ENCODE measurements around the gene TFEB.

Gene TFEB

GRCh38 chr6:41734666-41735426 is 562 bp downstream of the TFEB start:
- H3K27ac ChIP-seq (ENCODE audit: low read depth, low read length), result peak overlapping the region; percentile 94

DNA sequence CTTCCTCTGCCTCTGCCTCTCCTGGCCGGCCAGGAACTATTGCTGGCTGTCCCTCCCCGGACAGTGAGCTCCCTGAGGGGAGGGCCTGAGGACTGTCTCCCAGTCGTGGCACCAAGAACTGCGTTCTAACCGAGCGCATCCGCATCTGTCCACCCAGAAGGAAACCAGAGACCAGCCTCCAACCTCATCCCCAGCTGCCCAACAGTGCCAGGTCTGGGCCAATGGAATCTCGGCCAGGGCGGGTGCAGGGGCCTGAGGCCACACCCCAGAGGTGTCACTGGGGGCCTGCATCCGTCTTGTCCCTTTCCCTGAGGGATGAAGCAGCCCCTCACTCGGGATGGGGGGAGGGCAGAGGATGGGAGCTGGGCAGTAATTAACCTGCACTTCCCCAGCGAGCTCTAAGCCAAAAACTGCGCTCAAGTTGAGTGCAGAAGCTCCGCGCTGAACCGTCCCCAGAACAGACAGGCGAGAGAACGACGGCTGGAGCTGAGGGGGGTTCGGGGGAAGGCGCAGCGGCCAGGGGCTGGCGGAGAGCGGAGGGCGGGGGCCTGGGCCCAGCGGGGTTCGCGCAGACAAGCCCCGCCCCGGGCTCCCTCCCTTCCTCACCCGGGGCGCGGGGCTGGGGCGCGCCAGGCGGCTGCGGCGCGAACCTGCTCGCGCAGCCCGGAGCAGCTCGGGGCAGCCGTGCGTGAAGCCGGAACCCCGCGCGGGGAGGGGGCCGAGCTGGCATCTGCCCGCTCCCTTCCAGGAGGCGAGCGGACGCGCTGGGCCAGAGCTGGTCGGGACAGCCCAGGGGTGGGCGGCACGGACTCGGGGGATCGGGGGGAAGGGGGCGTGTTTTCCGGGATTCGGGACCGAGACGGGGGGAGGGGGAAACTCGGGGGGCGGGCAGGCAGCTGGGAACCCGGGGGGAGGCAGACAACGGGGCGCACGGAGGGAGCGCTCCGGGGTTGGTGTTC is 1.4 kb downstream of the TFEB start:
- peak overlapping the region; percentile 94 for H3K27ac ChIP-seq (ENCODE audit: low read depth, low read length)
- peak overlapping the region; percentile 98 for H3K4me2 ChIP-seq (ENCODE audit: low read length)
- TF ChIP-seq CTCF (IDR thresholded peaks at IDR 0.05; ENCODE audit: low read depth, low read length, poor library complexity, severe bottlenecking) (no peak), EZH2phosphoT487 (IDR thresholded peaks at IDR 0.05; ENCODE audit: borderline replicate concordance, low read length) (no peak)
- H3K79me2 ChIP-seq (ENCODE audit: control insufficient read depth, low read length), result peaks cover 50% of the 10 kb centered on the region
- H3K9me2 ChIP-seq (replicated peaks; ENCODE audit: control insufficient read depth, low read length), result no peaks in the 10 kb centered on the region
- no peaks in the 10 kb centered on the region for H3K27me3 ChIP-seq (ENCODE audit: control insufficient read depth, low read length)
- no peaks in the 10 kb centered on the region for H3K9me3 ChIP-seq (ENCODE audit: control insufficient read depth, insufficient read depth, low read length)
- H3K4me1 ChIP-seq (ENCODE audit: control insufficient read depth, low read length), result peaks cover 57% of the 10 kb centered on the region
- H3K4me3 ChIP-seq (ENCODE audit: low read length), result peak overlapping the region; percentile 96
- no peaks in the 10 kb centered on the region for H4K20me1 ChIP-seq (ENCODE audit: control insufficient read depth, insufficient read depth, low read depth, low read length)
- peaks cover 36% of the 10 kb centered on the region for H3K36me3 ChIP-seq (ENCODE audit: control insufficient read depth, low read length)
- H3F3A ChIP-seq (ENCODE audit: control insufficient read depth, insufficient read depth), result no peaks in the 10 kb centered on the region; the same call in 1 of the 2 replicates

More at GRCh38 chr6:41734666-41735426, 562 bp downstream of the TFEB start:
- Histone ChIP-seq H3K4me2 (ENCODE audit: low read length) (peak overlapping the region; percentile 98), H4K20me1 (ENCODE audit: control insufficient read depth, insufficient read depth, low read depth, low read length) (no peaks in the 10 kb centered on the region), H3K79me2 (ENCODE audit: control insufficient read depth, low read length) (peaks cover 42% of the 10 kb centered on the region), H3K9me2 (replicated peaks; ENCODE audit: control insufficient read depth, low read length) (no peaks in the 10 kb centered on the region), H3K36me3 (ENCODE audit: control insufficient read depth, low read length) (peaks cover 29% of the 10 kb centered on the region), H3F3A (ENCODE audit: control insufficient read depth, insufficient read depth) (no peaks in the 10 kb centered on the region; the same call in 1 of the 2 replicates), H3K4me3 (ENCODE audit: low read length) (peak overlapping the region; percentile 96), H3K4me1 (ENCODE audit: control insufficient read depth, low read length) (peaks cover 49% of the 10 kb centered on the region), H3K9me3 (ENCODE audit: control insufficient read depth, insufficient read depth, low read length) (no peaks in the 10 kb centered on the region), H3K27me3 (ENCODE audit: control insufficient read depth, low read length) (no peaks in the 10 kb centered on the region)
- TF ChIP-seq EZH2phosphoT487 (IDR thresholded peaks at IDR 0.05; ENCODE audit: borderline replicate concordance, low read length) (no peak), CTCF (IDR thresholded peaks at IDR 0.05; ENCODE audit: low read depth, low read length, poor library complexity, severe bottlenecking) (no peak)

- H3K4me3 ChIP-seq (ENCODE audit: low read length), result peak overlapping the region; percentile 96
Observed at GRCh38 chr6:41733360-41733706, 2.1 kb downstream of the TFEB start.

More at GRCh38 chr6:41733360-41733706, 2.1 kb downstream of the TFEB start:
- Histone ChIP-seq H3K4me2 (ENCODE audit: low read length) (peak overlapping the region; percentile 98), H3K4me1 (ENCODE audit: control insufficient read depth, low read length) (peaks cover 64% of the 10 kb centered on the region), H3K27ac (ENCODE audit: low read depth, low read length) (peak overlapping the region; percentile 94), H3K27me3 (ENCODE audit: control insufficient read depth, low read length) (no peaks in the 10 kb centered on the region), H4K20me1 (ENCODE audit: control insufficient read depth, insufficient read depth, low read depth, low read length) (no peaks in the 10 kb centered on the region), H3K9me2 (replicated peaks; ENCODE audit: control insufficient read depth, low read length) (no peaks in the 10 kb centered on the region), H3F3A (ENCODE audit: control insufficient read depth, insufficient read depth) (no peaks in the 10 kb centered on the region; the same call in 1 of the 2 replicates), H3K36me3 (ENCODE audit: control insufficient read depth, low read length) (peaks cover 38% of the 10 kb centered on the region), H3K79me2 (ENCODE audit: control insufficient read depth, low read length) (peaks cover 57% of the 10 kb centered on the region), H3K9me3 (ENCODE audit: control insufficient read depth, insufficient read depth, low read length) (no peaks in the 10 kb centered on the region)
- TF ChIP-seq EZH2phosphoT487 (IDR thresholded peaks at IDR 0.05; ENCODE audit: borderline replicate concordance, low read length) (no peak), CTCF (IDR thresholded peaks at IDR 0.05; ENCODE audit: low read depth, low read length, poor library complexity, severe bottlenecking) (no peak)

Data from DOHH2 (cell line).